Fibroblast of lung (primary cell): ENCODE data around the gene MAGEA4. TPM values are rescaled to one million over a fixed set of nuclear protein-coding genes. Genes with fewer than 3 reads are reported as not detected.

Source experiments
- DNase-seq, 2 donors: peaks; one replicate each; pipeline versions ENCODE4 v3.0.0 to v3.0.0-alpha.2; 2010; ENCODE audit warnings: low read depth in 2 of 2
- H2AFZ ChIP-seq: 2 replicates; pipeline ENCODE4 v1.5.1; 2012; ENCODE audit warnings: low read length, control low read depth, inconsistent platforms
- H3K27ac ChIP-seq: 2 replicates; pipeline ENCODE4 v1.5.1; 2011; ENCODE audit warnings: low read length, control low read depth; ENCODE audit not compliant: insufficient read depth
- H3K27me3 ChIP-seq: 2 replicates; pipeline ENCODE4 v1.5.1; 2011; ENCODE audit warnings: mild to moderate bottlenecking, low read length; ENCODE audit not compliant: control insufficient read depth, insufficient read depth
- H3K36me3 ChIP-seq: 2 replicates; pipeline ENCODE4 v1.5.1; 2011; ENCODE audit warnings: low read length; ENCODE audit not compliant: control insufficient read depth, insufficient read depth
- H3K4me1 ChIP-seq: 2 replicates; pipeline ENCODE4 v1.5.1; 2011; ENCODE audit warnings: low read length; ENCODE audit not compliant: control insufficient read depth, insufficient read depth; ENCODE audit errors: extremely low read depth
- H3K4me2 ChIP-seq: 2 replicates; pipeline ENCODE4 v1.5.1; 2011; ENCODE audit warnings: low read length, control low read depth; ENCODE audit not compliant: insufficient read depth; ENCODE audit errors: extremely low read depth
- H3K4me3 ChIP-seq, 4 experiments: fragments of 200-600 bp in 1 of 4; sonication (generic) in 1 of 4; replicated peaks in 1 of 4; 2 replicates each; pipeline ENCODE4 v1.5.1; 2011 to 2016; ENCODE audit warnings: low read length in 4 of 4, low read depth in 3 of 4, mild to moderate bottlenecking in 3 of 4, control low read depth in 2 of 4, inconsistent platforms in 1 of 4, mixed read lengths in 1 of 4; ENCODE audit not compliant: insufficient read depth in 1 of 4; ENCODE audit errors: control extremely low read depth in 1 of 4
- H3K79me2 ChIP-seq: 2 replicates; pipeline ENCODE4 v1.5.1; 2012; ENCODE audit warnings: mild to moderate bottlenecking, low read length, inconsistent platforms; ENCODE audit not compliant: control insufficient read depth, insufficient read depth
- H3K9ac ChIP-seq: 2 replicates; pipeline ENCODE4 v1.5.1; 2011; ENCODE audit warnings: mild to moderate bottlenecking, low read length, control low read depth; ENCODE audit not compliant: insufficient read depth
- H3K9me3 ChIP-seq: 2 replicates; pipeline ENCODE4 v1.5.1; 2012; ENCODE audit warnings: low read depth, low read length; ENCODE audit not compliant: control insufficient read depth, insufficient read depth
- H4K20me1 ChIP-seq: 2 replicates; pipeline ENCODE4 v1.5.1; 2011; ENCODE audit warnings: low read length; ENCODE audit not compliant: control insufficient read depth, insufficient read depth; ENCODE audit errors: extremely low read depth
- CTCF ChIP-seq, 2 donors: IDR thresholded peaks in 1 of 2; conservative IDR thresholded peaks in 1 of 2; 1 replicate in 1 of 2; 2 replicates in 1 of 2; pipeline ENCODE4 v1.5.1; 2011 to 2012; ENCODE audit warnings: low read length in 2 of 2, control low read depth in 1 of 2, inconsistent platforms in 1 of 2, low read depth in 1 of 2, mild to moderate bottlenecking in 1 of 2
- EZH2 ChIP-seq: IDR thresholded peaks from 2 replicates; pipeline ENCODE4 v1.5.1; 2012; ENCODE audit warnings: low read length, control low read depth, mild to moderate bottlenecking; ENCODE audit errors: missing control alignments
- polyA plus RNA-seq, 2 donors: library from polyadenylated mRNA; depleted of rRNA in 1 of 2; stranded (reverse) in 1 of 2; unstranded in 1 of 2; fragments of >200 nt; gene quantifications; 2 replicates each; pipeline ENCODE4 v1.2.1, GENCODE V29; 2011 to 2012; ENCODE audit warnings: missing spikeins in 1 of 2
- total RNA-seq: library from RNA; depleted of rRNA; stranded (reverse); fragments of >200 nt; gene quantifications from 2 replicates; pipeline ENCODE4 v1.2.1, GENCODE V29; 2014

The MAGEA4 gene
- total and polyA plus RNA-seq, 2 donors (not counting 1 experiment from before 2014, with no cell fraction given): not detected

- Histone ChIP-seq H3K9me3 (no peaks in the 10 kb centered on the region), H3K27me3 (no peaks in the 10 kb centered on the region), H3K4me2 (no peak overlapping the region), H3K36me3 (no peaks in the 10 kb centered on the region), H3K79me2 (no peaks in the 10 kb centered on the region), H2AFZ (no peak overlapping the region), H3K9ac (no peak overlapping the region), H4K20me1 (no peaks in the 10 kb centered on the region), H3K27ac (no peak overlapping the region), H3K4me1 (no peaks in the 10 kb centered on the region), H3K4me3 (no peak overlapping the region)
- peak; percentile 46 to 69 for DNase-seq
- TF ChIP-seq EZH2: no peak
- no peak for TF ChIP-seq CTCF (conservative IDR thresholded peaks at IDR 0.05 in 1 of 2, IDR thresholded peaks at IDR 0.05 in 1 of 2; ENCODE audit: low read depth in 1 of 2, low read length in 2 of 2)
These were observed 15.8 kb upstream of the MAGEA4 start for GRCh38 chrX:151896734-151897474.

- Histone ChIP-seq H3K27me3 (no peaks in the 10 kb centered on the region), H3K4me2 (no peak overlapping the region)
- peak; percentile 2 to 59 for DNase-seq
These were observed 13.1 kb upstream of the MAGEA4 start for GRCh38 chrX:151899622-151900021.

GRCh38 chrX:151901826-151902225 is 10.9 kb upstream of the MAGEA4 start:
- Histone ChIP-seq H3K27me3 (no peaks in the 10 kb centered on the region), H3K36me3 (no peaks in the 10 kb centered on the region), H3K4me1 (no peaks in the 10 kb centered on the region), H3K9me3 (no peaks in the 10 kb centered on the region), H3K9ac (no peak overlapping the region), H3K27ac (no peak overlapping the region), H3K4me3 (no peak overlapping the region), H4K20me1 (no peaks in the 10 kb centered on the region), H3K79me2 (no peaks in the 10 kb centered on the region), H3K4me2 (no peak overlapping the region), H2AFZ (no peak overlapping the region)
- TF ChIP-seq CTCF (conservative IDR thresholded peaks at IDR 0.05 in 1 of 2, IDR thresholded peaks at IDR 0.05 in 1 of 2; ENCODE audit: low read depth in 1 of 2, low read length in 2 of 2) (no peak), EZH2 (no peak)
- DNase-seq: no peak

More at GRCh38 chrX:151899622-151900021, 13.1 kb upstream of the MAGEA4 start:
- H2AFZ ChIP-seq: no peak overlapping the region
- no peaks in the 10 kb centered on the region for H3K9me3 ChIP-seq
- H3K27ac ChIP-seq: no peak overlapping the region
- no peaks in the 10 kb centered on the region for H3K79me2 ChIP-seq
- no peaks in the 10 kb centered on the region for H4K20me1 ChIP-seq
- H3K4me3 ChIP-seq: no peak overlapping the region
- H3K4me1 ChIP-seq: no peaks in the 10 kb centered on the region
- no peak overlapping the region for H3K9ac ChIP-seq
- no peaks in the 10 kb centered on the region for H3K36me3 ChIP-seq
- no peak for TF ChIP-seq CTCF (conservative IDR thresholded peaks at IDR 0.05 in 1 of 2, IDR thresholded peaks at IDR 0.05 in 1 of 2; ENCODE audit: low read depth in 1 of 2, low read length in 2 of 2)
- no peak for TF ChIP-seq EZH2
